ENCODE data around the gene SYTL3.

GRCh38 chr6:158627168-158627939 lies 22.5 kb upstream of the SYTL3 start:
- TF ChIP-seq NONO (IDR thresholded peaks at IDR 0.05; ENCODE audit: low read depth in 2 of 2, low read length in 1 of 2), result no peak
- TF ChIP-seq KAT7 (CRISPR knock-in tag; IDR thresholded peaks at IDR 0.05; ENCODE audit: borderline replicate concordance), result no peak
- TF ChIP-seq U2AF2 (optimal IDR thresholded peaks at IDR 0.05; ENCODE audit: low read depth, low read length), result no peak

Data from K562 (cell line).